ENCODE measurements around the gene FOXP4. TPM values are rescaled to one million over a fixed set of nuclear protein-coding genes. Genes with fewer than 3 reads are reported as not detected.

The FOXP4 gene
- total RNA-seq, 1 donor from 2014 or later = 29.9 TPM

- no peak for ATAC-seq
- H3K9me3 ChIP-seq = no peaks in the 10 kb centered on the region
- no peak overlapping the region for H3K27ac ChIP-seq
- TF ChIP-seq CTCF (IDR thresholded peaks at IDR 0.05) = no peak
- H3K27me3 ChIP-seq = no peaks in the 10 kb centered on the region
- peaks cover 26% of the 10 kb centered on the region for H3K4me1 ChIP-seq
- no peak for DNase-seq
- no peaks in the 10 kb centered on the region for H3K36me3 ChIP-seq
- H3K4me3 ChIP-seq = no peak overlapping the region
- intact Hi-C loops (cut with DNase I) = no loop called here
These were observed 5.0 kb downstream of the FOXP4 start for GRCh38 chr6:41551086-41551700.

- Histone ChIP-seq H3K27ac (no peak overlapping the region), H3K4me3 (no peak overlapping the region), H3K36me3 (no peaks in the 10 kb centered on the region), H3K4me1 (peaks cover 26% of the 10 kb centered on the region), H3K9me3 (no peaks in the 10 kb centered on the region), H3K27me3 (no peaks in the 10 kb centered on the region)
- ATAC-seq = no peak
- intact Hi-C loops (cut with DNase I) = no loop called here
- TF ChIP-seq CTCF (IDR thresholded peaks at IDR 0.05) = no peak
- no peak for DNase-seq
These were observed 5.7 kb downstream of the FOXP4 start for GRCh38 chr6:41551857-41552256.

GRCh38 chr6:41552723-41553122 is 6.5 kb downstream of the FOXP4 start:
- no peak for TF ChIP-seq CTCF (IDR thresholded peaks at IDR 0.05)
- H3K4me1 ChIP-seq = peaks cover 26% of the 10 kb centered on the region
- H3K36me3 ChIP-seq = no peaks in the 10 kb centered on the region
- intact Hi-C loops (cut with DNase I) = no loop called here
- H3K9me3 ChIP-seq = no peaks in the 10 kb centered on the region
- no peak overlapping the region for H3K4me3 ChIP-seq
- no peak overlapping the region for H3K27ac ChIP-seq
- DNase-seq = no peak
- ATAC-seq = no peak
- H3K27me3 ChIP-seq = no peaks in the 10 kb centered on the region

DNA sequence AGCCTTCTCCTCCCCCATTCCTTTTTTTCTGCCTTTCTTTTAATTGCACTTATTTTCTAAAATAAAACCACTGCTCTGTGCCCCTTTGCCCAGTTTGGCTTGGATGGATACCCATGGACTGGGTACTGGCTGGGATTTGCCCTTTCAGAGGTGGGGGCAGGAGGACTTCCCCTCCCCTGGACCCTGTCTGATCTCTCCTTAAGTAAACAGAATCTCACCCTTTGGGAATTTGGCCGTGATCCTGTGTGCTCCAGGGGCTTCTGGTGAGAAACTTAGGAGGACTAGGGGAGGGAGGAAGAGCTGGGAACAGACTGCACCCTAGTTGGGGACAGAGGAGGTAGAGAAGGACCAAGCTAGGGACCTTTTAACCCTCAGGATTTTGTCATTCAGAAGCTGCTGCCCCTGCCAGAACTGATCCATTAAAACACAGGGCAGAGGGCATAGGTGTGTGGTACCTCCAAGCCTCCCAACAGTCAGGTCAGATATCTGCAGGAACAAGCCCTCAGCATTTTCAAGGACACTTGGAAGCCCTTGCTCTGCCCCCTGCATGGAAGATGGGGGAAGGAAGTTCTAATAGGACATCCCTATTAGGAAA is 7.3 kb downstream of the FOXP4 start:
- no peaks in the 10 kb centered on the region for H3K9me3 ChIP-seq
- TF ChIP-seq CTCF (IDR thresholded peaks at IDR 0.05) = no peak
- H3K36me3 ChIP-seq = no peaks in the 10 kb centered on the region
- no peaks in the 10 kb centered on the region for H3K27me3 ChIP-seq
- ATAC-seq (no peak), DNase-seq (no peak)
- no peak overlapping the region for H3K27ac ChIP-seq
- H3K4me1 ChIP-seq = peaks cover 23% of the 10 kb centered on the region
- H3K4me3 ChIP-seq = no peak overlapping the region
- intact Hi-C loops (cut with DNase I) = no loop called here

GRCh38 chr6:41555326-41556300 is 9.4 kb downstream of the FOXP4 start:
- Histone ChIP-seq H3K4me3 (no peak overlapping the region), H3K27ac (no peak overlapping the region), H3K9me3 (no peaks in the 10 kb centered on the region), H3K27me3 (no peaks in the 10 kb centered on the region), H3K4me1 (peaks cover 19% of the 10 kb centered on the region), H3K36me3 (no peaks in the 10 kb centered on the region)
- TF ChIP-seq CTCF (IDR thresholded peaks at IDR 0.05) = no peak
- intact Hi-C loops (cut with DNase I) = no loop called here
- DNase-seq = no peak
- ATAC-seq = no peak
